ENCODE data around the gene MRRF. TPM values are rescaled to one million over a fixed set of nuclear protein-coding genes. Genes with fewer than 3 reads are reported as not detected.

MRRF gene
- total and polyA plus RNA-seq, 2 of the 4 experiments (the other 2 are of a cell fraction), result 32.1 to 38.0 TPM

DNA sequence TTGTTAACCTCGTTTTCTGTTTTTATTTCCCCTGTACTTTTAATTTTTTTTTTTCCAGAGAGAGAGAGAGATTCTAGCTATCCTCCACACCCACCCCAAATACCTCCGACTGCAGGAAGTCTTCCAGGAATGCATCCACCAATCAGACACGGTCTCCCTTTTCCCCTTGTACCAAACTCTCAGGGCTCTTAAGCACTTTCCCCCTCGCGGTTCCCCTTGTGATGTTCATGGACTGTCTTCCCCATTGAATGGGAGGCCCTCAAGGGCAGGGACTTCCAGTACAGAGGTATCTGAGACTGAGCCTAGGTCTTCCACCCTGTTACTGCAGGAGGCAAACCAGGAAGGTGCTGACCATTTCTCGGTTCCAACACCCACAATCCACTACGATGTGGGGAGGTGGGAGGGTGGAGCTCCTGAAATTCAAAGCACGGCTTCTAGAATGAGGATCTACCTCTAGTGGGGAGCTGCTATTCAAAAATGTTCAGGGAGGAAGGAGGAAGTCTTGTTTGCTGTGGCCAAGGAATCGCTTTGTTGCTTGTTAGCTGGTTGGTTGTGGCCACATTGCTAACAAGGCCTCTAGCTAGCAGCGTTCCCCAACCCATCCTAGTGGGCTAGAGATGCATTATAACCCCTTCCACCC is 68.6 kb downstream of the MRRF start:
- H3K4ac ChIP-seq (ENCODE audit: low read depth, low read length), result no peak overlapping the region
- no peaks in the 10 kb centered on the region for H3K9me3 ChIP-seq (ENCODE audit: control insufficient read depth, insufficient read depth, low read length)
- H2AFZ ChIP-seq (replicated peaks; ENCODE audit: low read length, poor library complexity), result no peak overlapping the region
- H3K27me3 ChIP-seq (ENCODE audit: control insufficient read depth, insufficient read depth, low read length), result peaks cover 8% of the 10 kb centered on the region; the same call in 1 of the 2 replicates
- H3K4me3 ChIP-seq (ENCODE audit: insufficient read depth, low read depth, low read length), result no peak overlapping the region
- H3K14ac ChIP-seq (replicated peaks; ENCODE audit: low read depth, low read length), result no peak overlapping the region
- no peaks in the 10 kb centered on the region; the same call in 1 of the 2 replicates for H3K9me1 ChIP-seq (ENCODE audit: insufficient read depth, low read length)
- H2AK5ac ChIP-seq (ENCODE audit: low read depth, low read length), result no peak overlapping the region
- no peak overlapping the region for H3K27ac ChIP-seq (ENCODE audit: insufficient read depth, low read length)
- H3K79me1 ChIP-seq (ENCODE audit: low read depth in 1 of 2, low read length in 2 of 2), result no peaks in the 10 kb centered on the region
- CTCF ChIA-PET, result no interaction called here
- H3K9ac ChIP-seq (ENCODE audit: low read depth, low read length), result no peak overlapping the region
- H2AK9ac ChIP-seq (replicated peaks; ENCODE audit: low read depth, low read length, poor library complexity), result no peak overlapping the region
- no peak overlapping the region for H2BK5ac ChIP-seq (ENCODE audit: low read depth, low read length, poor library complexity, severe bottlenecking)
- no peak overlapping the region for H3K4me2 ChIP-seq (ENCODE audit: low read depth, low read length)
- 50% methylated on average over 1 of the region's 10 CpGs; no CpG with 5 or more reads in 1 of the 2 experiments for WGBS, 2 experiments (ENCODE audit: extremely low coverage in 2 of 2, insufficient read length in 1 of 2)
- H4K8ac ChIP-seq (ENCODE audit: low read depth in 2 of 2, low read length in 2 of 2), result no peak overlapping the region
- TF ChIP-seq NFE2L2 (IDR thresholded peaks at IDR 0.05; ENCODE audit: low read depth, low read length) (no peak), BHLHE40 (IDR thresholded peaks at IDR 0.05; ENCODE audit: low read depth, low read length) (no peak), MXI1 (IDR thresholded peaks at IDR 0.05; ENCODE audit: borderline replicate concordance, low read depth, low read length) (no peak), MAZ (IDR thresholded peaks at IDR 0.05; ENCODE audit: borderline replicate concordance, low read depth, low read length) (no peak), POLR2A (IDR thresholded peaks at IDR 0.05; ENCODE audit: low read depth, low read length) (no peak), RAD21 (IDR thresholded peaks at IDR 0.05; ENCODE audit: low read length) (no peak), CEBPB (IDR thresholded peaks at IDR 0.05; ENCODE audit: low read depth, low read length) (no peak), FOS (IDR thresholded peaks at IDR 0.05; ENCODE audit: low read depth, low read length) (no peak)
- TF ChIP-seq, protein P1, sequence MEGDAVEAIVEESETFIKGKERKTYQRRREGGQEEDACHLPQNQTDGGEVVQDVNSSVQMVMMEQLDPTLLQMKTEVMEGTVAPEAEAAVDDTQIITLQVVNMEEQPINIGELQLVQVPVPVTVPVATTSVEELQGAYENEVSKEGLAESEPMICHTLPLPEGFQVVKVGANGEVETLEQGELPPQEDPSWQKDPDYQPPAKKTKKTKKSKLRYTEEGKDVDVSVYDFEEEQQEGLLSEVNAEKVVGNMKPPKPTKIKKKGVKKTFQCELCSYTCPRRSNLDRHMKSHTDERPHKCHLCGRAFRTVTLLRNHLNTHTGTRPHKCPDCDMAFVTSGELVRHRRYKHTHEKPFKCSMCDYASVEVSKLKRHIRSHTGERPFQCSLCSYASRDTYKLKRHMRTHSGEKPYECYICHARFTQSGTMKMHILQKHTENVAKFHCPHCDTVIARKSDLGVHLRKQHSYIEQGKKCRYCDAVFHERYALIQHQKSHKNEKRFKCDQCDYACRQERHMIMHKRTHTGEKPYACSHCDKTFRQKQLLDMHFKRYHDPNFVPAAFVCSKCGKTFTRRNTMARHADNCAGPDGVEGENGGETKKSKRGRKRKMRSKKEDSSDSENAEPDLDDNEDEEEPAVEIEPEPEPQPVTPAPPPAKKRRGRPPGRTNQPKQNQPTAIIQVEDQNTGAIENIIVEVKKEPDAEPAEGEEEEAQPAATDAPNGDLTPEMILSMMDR (conservative IDR thresholded peaks at IDR 0.05; ENCODE audit: low read depth, low read length), result no peak
- TF ChIP-seq, protein P2, sequence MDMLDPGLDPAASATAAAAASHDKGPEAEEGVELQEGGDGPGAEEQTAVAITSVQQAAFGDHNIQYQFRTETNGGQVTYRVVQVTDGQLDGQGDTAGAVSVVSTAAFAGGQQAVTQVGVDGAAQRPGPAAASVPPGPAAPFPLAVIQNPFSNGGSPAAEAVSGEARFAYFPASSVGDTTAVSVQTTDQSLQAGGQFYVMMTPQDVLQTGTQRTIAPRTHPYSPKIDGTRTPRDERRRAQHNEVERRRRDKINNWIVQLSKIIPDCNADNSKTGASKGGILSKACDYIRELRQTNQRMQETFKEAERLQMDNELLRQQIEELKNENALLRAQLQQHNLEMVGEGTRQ (IDR thresholded peaks at IDR 0.05; ENCODE audit: low read depth, low read length), result no peak
- no peak overlapping the region for H3K18ac ChIP-seq (ENCODE audit: low read depth, low read length)
- BruUV-seq (replicated peaks), result no TSS peak
- H4K5ac ChIP-seq (ENCODE audit: low read depth, low read length), result no peak overlapping the region
- ATAC-seq (ENCODE audit: low read depth), result no peak
- H3K4me1 ChIP-seq (ENCODE audit: control insufficient read depth, insufficient read depth, low read length), result no peaks in the 10 kb centered on the region
- H2BK120ac ChIP-seq (ENCODE audit: low read depth, low read length), result no peak overlapping the region
- no peak overlapping the region for H2BK20ac ChIP-seq (ENCODE audit: low read depth, low read length)
- no peak overlapping the region for H4K91ac ChIP-seq (ENCODE audit: insufficient read depth, low read depth, low read length)
- no peaks in the 10 kb centered on the region; the same call in 1 of the 2 replicates for H3K36me3 ChIP-seq (ENCODE audit: control insufficient read depth, insufficient read depth, low read length)
- DNase-seq, result no peak
- no peak overlapping the region for H3K56ac ChIP-seq (ENCODE audit: extremely low read depth, insufficient read depth, low read length)
- no peak overlapping the region for H2BK15ac ChIP-seq (ENCODE audit: low read depth, low read length)
- H3K23ac ChIP-seq (ENCODE audit: low read depth, low read length), result no peak overlapping the region
- intact Hi-C loops (cut with micrococcal nuclease), result no loop called here
- dilution Hi-C loops (cut with HindIII; ENCODE audit: low sequenced_read_pairs, unreplicated experiment), result no loop called here
- in situ Hi-C loops (cut with MboI; ENCODE audit: low sequenced_read_pairs), result no loop called here
- no peaks in the 10 kb centered on the region for H4K20me1 ChIP-seq (ENCODE audit: insufficient read depth, low read length)
- POLR2A ChIA-PET (ENCODE audit: unreplicated experiment), result no interaction called here

All from IMR-90 (cell line).